OCI-LY1 (cell line): Measurements from ENCODE around the gene NPEPPS.
"Not testable (repeated sequence)": the region's sequence is repeated elsewhere in the genome, so short reads cannot be mapped to it uniquely, and the experiment has no call there.

Experiments used
- H2AFZ ChIP-seq: fragments of 200-600 bp; sonication (generic), shearing (Covaris generic); 2 replicates; pipeline ENCODE4 v1.6.0; 2014; ENCODE audit warnings: antibody characterized with exemption, mild to moderate bottlenecking, low read length
- H3F3A ChIP-seq: fragments of 200-600 bp; sonication (generic), shearing (Covaris generic); 2 replicates; pipeline ENCODE4 v1.6.0; 2014; ENCODE audit warnings: mild to moderate bottlenecking, antibody characterized with exemption, low read length, moderate library complexity; ENCODE audit not compliant: insufficient read depth
- H3K27ac ChIP-seq: fragments of 200-600 bp; sonication (generic); 2 replicates; pipeline ENCODE4 v1.5.1; 2014; ENCODE audit warnings: low read length, mixed run types, mild to moderate bottlenecking, low read depth; ENCODE audit not compliant: poor library complexity, severe bottlenecking
- H3K27me3 ChIP-seq: fragments of 200-600 bp; sonication (generic); 2 replicates; pipeline ENCODE4 v1.6.0; 2014; ENCODE audit warnings: antibody characterized with exemption, mild to moderate bottlenecking, low read length, moderate library complexity; ENCODE audit not compliant: insufficient read depth
- H3K36me3 ChIP-seq: fragments of 200-600 bp; sonication (generic); 2 replicates; pipeline ENCODE4 v1.6.1; 2014; ENCODE audit warnings: mild to moderate bottlenecking, antibody characterized with exemption, low read length, moderate library complexity, mixed read lengths; ENCODE audit not compliant: insufficient read depth
- H3K4me1 ChIP-seq: fragments of 200-600 bp; sonication (generic); 2 replicates; pipeline ENCODE4 v1.5.1; 2014; ENCODE audit warnings: mild to moderate bottlenecking, low read length, moderate library complexity; ENCODE audit not compliant: insufficient read depth, severe bottlenecking
- H3K4me2 ChIP-seq: fragments of 200-600 bp; sonication (generic), shearing (Covaris generic); 2 replicates; pipeline ENCODE4 v1.6.1; 2014; ENCODE audit warnings: low read length
- H3K4me3 ChIP-seq: fragments of 200-600 bp; sonication (generic); 2 replicates; pipeline ENCODE4 v1.5.1; 2014; ENCODE audit warnings: low read length, low read depth, mild to moderate bottlenecking, mixed read lengths; ENCODE audit not compliant: poor library complexity, severe bottlenecking
- H3K79me2 ChIP-seq: fragments of 200-600 bp; shearing (Covaris generic); 2 replicates; pipeline ENCODE4 v1.6.1; 2016; ENCODE audit warnings: mixed run types, low read length, mixed read lengths; ENCODE audit not compliant: insufficient read depth
- H3K9ac ChIP-seq: fragments of 200-600 bp; sonication (generic), shearing (Covaris generic); 2 replicates; pipeline ENCODE4 v1.6.1; 2014; ENCODE audit warnings: mild to moderate bottlenecking, low read length, mixed read lengths
- H3K9me2 ChIP-seq: fragments of 200-600 bp; sonication (generic), shearing (Covaris generic); 2 replicates; pipeline ENCODE4 v1.6.1; 2014; ENCODE audit warnings: low read depth, mild to moderate bottlenecking, low read length, mixed read lengths
- H3K9me3 ChIP-seq: fragments of 200-600 bp; shearing (Covaris generic); 2 replicates; pipeline ENCODE4 v1.6.1; 2014; ENCODE audit warnings: low read length, mixed read lengths
- H4K20me1 ChIP-seq: fragments of 200-600 bp; sonication (generic), shearing (Covaris generic); 2 replicates; pipeline ENCODE4 v1.6.0; 2016; ENCODE audit warnings: mild to moderate bottlenecking, low read length; ENCODE audit not compliant: insufficient read depth

NPEPPS gene

DNA sequence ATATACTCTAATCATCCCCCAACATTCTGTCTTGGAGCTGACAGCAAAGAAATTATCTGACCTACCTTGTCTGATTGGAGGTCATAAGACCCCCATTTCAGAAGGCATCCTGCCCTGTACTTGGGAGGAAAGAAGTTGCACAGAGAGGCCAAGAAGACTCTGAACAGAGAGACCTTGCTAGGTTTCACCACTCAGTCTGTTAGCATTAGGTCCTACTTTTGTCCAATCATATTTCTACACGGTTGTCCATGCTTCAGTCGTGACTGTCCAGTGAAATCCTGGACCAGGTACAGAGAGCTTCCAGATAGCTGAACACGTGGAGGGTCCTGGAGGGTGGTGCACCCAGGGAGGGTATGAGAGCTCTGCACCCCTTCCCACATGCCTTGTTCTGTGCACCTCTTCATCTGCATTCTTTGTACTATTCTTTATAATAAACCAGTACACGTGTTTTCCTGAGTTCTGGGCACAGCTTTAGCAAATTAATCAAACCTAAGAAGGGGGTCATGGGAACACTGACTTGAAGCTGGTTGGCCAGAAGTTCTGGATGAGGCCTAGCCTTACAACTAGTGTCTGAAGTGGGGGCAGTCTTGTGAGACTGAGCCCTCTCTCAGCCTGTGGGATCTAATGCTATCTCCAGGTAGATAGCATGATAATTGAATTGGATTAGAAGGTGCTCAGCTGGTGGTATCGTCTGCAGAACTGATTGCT lies 30.9 kb downstream of the NPEPPS start:
- not testable (repeated sequence) for H3K27ac ChIP-seq, H2AFZ ChIP-seq, H3K27me3 ChIP-seq, H3K79me2 ChIP-seq, H3K4me3 ChIP-seq, H3K4me2 ChIP-seq, H3K9ac ChIP-seq, H4K20me1 ChIP-seq, H3K36me3 ChIP-seq, H3K9me2 ChIP-seq, H3K4me1 ChIP-seq, H3K9me3 ChIP-seq, H3F3A ChIP-seq

DNA sequence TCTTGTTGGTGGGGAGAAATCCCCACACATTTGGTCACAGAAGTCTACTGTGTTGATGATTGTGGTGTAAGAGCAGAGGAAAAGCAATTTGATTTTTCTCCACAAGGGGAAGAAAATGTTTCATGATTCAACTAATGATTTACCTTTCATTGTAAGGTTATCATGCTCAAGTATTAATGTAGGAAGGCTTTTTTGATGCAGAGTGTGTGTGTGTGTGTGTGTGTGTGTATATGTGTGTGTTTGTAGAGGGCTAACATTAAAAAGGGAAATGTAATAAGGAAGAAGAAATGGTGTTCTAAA lies 31.4 kb downstream of the NPEPPS start:
- not testable (repeated sequence) for H3K36me3 ChIP-seq, H3K27me3 ChIP-seq, H3K27ac ChIP-seq, H3K9me2 ChIP-seq, H3F3A ChIP-seq, H3K9me3 ChIP-seq, H4K20me1 ChIP-seq, H3K4me1 ChIP-seq, H2AFZ ChIP-seq, H3K9ac ChIP-seq, H3K79me2 ChIP-seq, H3K4me3 ChIP-seq, H3K4me2 ChIP-seq

DNA sequence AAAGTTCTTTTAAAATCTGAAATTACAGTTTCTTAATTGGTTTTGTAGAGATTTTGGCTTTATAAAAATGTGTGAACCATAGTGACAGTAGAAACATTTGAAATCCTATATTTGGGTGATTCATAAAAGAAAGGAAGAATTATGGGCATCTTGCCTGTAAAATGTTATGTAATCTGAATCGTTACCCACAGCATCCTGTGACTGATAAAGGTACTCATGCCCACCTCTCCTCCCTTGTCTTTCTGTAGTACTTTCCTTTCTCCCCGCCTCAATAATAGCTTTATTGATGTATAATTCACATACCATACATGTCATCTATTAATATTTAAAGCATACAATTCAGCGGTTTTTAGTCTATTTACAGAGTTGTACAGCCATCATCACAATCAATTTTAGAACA lies 36.4 kb downstream of the NPEPPS start:
- H3K9me3 ChIP-seq, H3K9me2 ChIP-seq, H3K9ac ChIP-seq, H3K27ac ChIP-seq, H3K4me3 ChIP-seq, H4K20me1 ChIP-seq, H2AFZ ChIP-seq, H3F3A ChIP-seq, H3K27me3 ChIP-seq, H3K4me1 ChIP-seq, H3K36me3 ChIP-seq, H3K4me2 ChIP-seq, H3K79me2 ChIP-seq: not testable (repeated sequence)

DNA sequence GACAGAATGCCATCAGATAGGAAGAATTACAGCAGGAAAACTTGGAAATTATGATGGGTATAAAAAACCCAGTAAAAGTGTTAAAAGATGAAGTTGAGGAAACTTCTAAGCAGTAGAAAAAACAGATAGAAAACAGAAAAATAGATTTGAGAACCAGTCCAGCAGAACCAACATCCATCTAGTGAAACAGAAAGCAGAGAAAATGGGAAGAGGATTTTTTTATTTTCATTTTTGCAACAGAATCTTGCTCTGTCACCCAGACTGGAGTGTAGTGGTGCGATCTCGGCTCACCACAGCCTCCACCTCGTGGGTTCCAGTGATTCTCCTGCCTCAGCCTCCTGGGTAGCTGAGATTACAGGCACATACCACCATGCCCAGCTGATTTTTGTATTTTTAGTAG lies 41.7 kb downstream of the NPEPPS start:
- not testable (repeated sequence) for H3K27ac ChIP-seq, H3K27me3 ChIP-seq, H3K4me3 ChIP-seq, H3K36me3 ChIP-seq, H4K20me1 ChIP-seq, H3K4me2 ChIP-seq, H3K79me2 ChIP-seq, H2AFZ ChIP-seq, H3K4me1 ChIP-seq, H3K9ac ChIP-seq, H3K9me3 ChIP-seq, H3K9me2 ChIP-seq, H3F3A ChIP-seq

DNA sequence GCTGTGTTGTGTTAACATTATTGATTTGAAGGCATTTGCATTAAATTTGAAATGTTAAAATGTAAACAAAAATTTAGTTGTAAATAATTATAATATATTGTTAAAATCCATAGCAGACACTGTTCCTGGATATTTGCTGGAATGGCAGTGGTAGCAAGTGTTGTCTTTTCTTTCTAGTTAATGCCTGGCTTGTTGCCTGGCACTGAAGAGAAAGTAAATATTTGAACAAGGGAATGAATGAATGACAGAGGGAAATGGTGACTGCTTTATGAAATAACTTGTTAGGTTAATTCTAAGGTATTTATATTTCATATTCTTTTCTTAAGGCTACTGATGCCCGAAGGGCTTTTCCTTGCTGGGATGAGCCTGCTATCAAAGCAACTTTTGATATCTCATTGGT lies 51.5 kb downstream of the NPEPPS start:
- H2AFZ ChIP-seq, H3F3A ChIP-seq, H3K4me1 ChIP-seq, H3K9me3 ChIP-seq, H3K4me3 ChIP-seq, H3K9me2 ChIP-seq, H3K4me2 ChIP-seq, H4K20me1 ChIP-seq, H3K27ac ChIP-seq, H3K27me3 ChIP-seq, H3K9ac ChIP-seq, H3K36me3 ChIP-seq, H3K79me2 ChIP-seq: not testable (repeated sequence)

DNA sequence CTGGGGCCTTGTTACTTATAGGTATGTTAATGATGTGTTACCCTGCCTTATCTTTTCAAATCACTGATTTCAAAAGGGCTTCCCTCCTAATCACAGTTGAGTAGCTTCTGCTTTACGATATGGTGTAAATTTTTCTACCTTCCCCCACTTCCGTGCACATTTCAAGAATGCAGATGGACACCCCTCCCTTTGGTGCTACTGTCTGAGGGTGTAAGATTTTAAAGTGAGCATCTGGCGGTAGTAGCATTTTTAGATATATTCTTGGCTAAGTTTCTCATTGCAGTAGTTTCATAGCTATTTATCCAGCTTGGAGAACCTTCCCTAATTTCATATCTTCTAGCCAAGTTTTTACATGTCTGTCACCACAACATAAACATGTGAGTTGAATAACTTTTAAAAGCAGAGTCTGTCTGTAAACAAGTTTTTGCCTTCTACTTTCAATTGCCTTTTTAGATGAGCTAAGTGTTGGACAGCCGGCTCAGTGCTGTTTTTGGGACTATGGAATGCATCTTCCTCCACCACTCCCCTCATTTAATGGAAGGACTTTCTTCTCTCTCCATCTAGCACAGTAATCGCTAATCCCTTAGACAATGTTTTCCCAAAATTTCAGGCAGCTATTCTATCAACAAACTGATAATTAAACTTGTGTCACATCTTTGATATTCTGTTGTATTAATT lies 55.6 kb downstream of the NPEPPS start:
- H3K4me3 ChIP-seq, H3K4me1 ChIP-seq, H3K9ac ChIP-seq, H3K79me2 ChIP-seq, H3K27ac ChIP-seq, H3K9me3 ChIP-seq, H3K9me2 ChIP-seq, H4K20me1 ChIP-seq, H2AFZ ChIP-seq, H3F3A ChIP-seq, H3K27me3 ChIP-seq, H3K4me2 ChIP-seq: not testable (repeated sequence)
- peaks cover 14% of the 10 kb centered on the region for H3K36me3 ChIP-seq

DNA sequence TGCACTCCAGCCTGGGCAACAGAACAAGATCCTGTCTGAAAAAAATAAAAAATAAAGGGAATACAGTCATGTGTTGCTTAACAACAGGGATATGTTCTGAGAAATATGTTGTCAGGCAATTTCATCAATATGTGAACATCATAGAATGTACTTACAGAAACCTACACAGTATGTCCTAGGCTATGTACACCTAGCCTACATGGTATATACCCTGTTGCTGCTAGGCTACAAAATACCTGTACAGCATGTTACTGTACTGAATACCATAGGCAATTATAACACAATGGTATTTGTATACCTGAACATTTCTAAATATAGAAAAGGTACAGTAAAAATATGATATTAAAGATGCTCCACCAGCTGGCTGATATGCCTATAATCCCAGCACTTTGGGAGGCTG lies 62.6 kb downstream of the NPEPPS start:
- not testable (repeated sequence) for H3K4me1 ChIP-seq, H3K27ac ChIP-seq, H3K9me2 ChIP-seq, H3K79me2 ChIP-seq, H3K4me2 ChIP-seq, H3F3A ChIP-seq, H2AFZ ChIP-seq, H3K27me3 ChIP-seq, H4K20me1 ChIP-seq, H3K9me3 ChIP-seq, H3K9ac ChIP-seq, H3K4me3 ChIP-seq
- peaks cover 33% of the 10 kb centered on the region for H3K36me3 ChIP-seq
